Measurements from ENCODE around the gene MSH5.

- TF ChIP-seq, protein P1, sequence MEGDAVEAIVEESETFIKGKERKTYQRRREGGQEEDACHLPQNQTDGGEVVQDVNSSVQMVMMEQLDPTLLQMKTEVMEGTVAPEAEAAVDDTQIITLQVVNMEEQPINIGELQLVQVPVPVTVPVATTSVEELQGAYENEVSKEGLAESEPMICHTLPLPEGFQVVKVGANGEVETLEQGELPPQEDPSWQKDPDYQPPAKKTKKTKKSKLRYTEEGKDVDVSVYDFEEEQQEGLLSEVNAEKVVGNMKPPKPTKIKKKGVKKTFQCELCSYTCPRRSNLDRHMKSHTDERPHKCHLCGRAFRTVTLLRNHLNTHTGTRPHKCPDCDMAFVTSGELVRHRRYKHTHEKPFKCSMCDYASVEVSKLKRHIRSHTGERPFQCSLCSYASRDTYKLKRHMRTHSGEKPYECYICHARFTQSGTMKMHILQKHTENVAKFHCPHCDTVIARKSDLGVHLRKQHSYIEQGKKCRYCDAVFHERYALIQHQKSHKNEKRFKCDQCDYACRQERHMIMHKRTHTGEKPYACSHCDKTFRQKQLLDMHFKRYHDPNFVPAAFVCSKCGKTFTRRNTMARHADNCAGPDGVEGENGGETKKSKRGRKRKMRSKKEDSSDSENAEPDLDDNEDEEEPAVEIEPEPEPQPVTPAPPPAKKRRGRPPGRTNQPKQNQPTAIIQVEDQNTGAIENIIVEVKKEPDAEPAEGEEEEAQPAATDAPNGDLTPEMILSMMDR (IDR thresholded peaks at IDR 0.05 in 2 of 3, conservative IDR thresholded peaks at IDR 0.05 in 1 of 3; ENCODE audit: borderline replicate concordance in 1 of 3, insufficient read depth in 1 of 3, low read depth in 2 of 3, low read length in 2 of 3), result no peak
- no peak for TF ChIP-seq CBX3 (IDR thresholded peaks at IDR 0.05; ENCODE audit: low read depth)
- TF ChIP-seq SIN3A (IDR thresholded peaks at IDR 0.05; ENCODE audit: low read depth), result no peak
- no peak for TF ChIP-seq POLR2A (IDR thresholded peaks at IDR 0.05; ENCODE audit: borderline replicate concordance, extremely low read depth, insufficient read depth, insufficient read length)
- TF ChIP-seq, protein P2, sequence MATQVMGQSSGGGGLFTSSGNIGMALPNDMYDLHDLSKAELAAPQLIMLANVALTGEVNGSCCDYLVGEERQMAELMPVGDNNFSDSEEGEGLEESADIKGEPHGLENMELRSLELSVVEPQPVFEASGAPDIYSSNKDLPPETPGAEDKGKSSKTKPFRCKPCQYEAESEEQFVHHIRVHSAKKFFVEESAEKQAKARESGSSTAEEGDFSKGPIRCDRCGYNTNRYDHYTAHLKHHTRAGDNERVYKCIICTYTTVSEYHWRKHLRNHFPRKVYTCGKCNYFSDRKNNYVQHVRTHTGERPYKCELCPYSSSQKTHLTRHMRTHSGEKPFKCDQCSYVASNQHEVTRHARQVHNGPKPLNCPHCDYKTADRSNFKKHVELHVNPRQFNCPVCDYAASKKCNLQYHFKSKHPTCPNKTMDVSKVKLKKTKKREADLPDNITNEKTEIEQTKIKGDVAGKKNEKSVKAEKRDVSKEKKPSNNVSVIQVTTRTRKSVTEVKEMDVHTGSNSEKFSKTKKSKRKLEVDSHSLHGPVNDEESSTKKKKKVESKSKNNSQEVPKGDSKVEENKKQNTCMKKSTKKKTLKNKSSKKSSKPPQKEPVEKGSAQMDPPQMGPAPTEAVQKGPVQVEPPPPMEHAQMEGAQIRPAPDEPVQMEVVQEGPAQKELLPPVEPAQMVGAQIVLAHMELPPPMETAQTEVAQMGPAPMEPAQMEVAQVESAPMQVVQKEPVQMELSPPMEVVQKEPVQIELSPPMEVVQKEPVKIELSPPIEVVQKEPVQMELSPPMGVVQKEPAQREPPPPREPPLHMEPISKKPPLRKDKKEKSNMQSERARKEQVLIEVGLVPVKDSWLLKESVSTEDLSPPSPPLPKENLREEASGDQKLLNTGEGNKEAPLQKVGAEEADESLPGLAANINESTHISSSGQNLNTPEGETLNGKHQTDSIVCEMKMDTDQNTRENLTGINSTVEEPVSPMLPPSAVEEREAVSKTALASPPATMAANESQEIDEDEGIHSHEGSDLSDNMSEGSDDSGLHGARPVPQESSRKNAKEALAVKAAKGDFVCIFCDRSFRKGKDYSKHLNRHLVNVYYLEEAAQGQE (IDR thresholded peaks at IDR 0.05; ENCODE audit: low read depth), result no peak
- no peak for TF ChIP-seq RAD21 (IDR thresholded peaks at IDR 0.05; ENCODE audit: low read depth)
- TF ChIP-seq JUND (IDR thresholded peaks at IDR 0.05), result no peak
Observed at GRCh38 chr6:31778193-31778592, 38.4 kb downstream of the MSH5 start.

All from HCT116 (cell line).